ENCODE results near the gene CCDC68. TPM values are rescaled to one million over a fixed set of nuclear protein-coding genes. Genes with fewer than 3 reads are reported as not detected.

CCDC68 gene, protein sequence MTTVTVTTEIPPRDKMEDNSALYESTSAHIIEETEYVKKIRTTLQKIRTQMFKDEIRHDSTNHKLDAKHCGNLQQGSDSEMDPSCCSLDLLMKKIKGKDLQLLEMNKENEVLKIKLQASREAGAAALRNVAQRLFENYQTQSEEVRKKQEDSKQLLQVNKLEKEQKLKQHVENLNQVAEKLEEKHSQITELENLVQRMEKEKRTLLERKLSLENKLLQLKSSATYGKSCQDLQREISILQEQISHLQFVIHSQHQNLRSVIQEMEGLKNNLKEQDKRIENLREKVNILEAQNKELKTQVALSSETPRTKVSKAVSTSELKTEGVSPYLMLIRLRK
- 4.4 and 15.1 TPM in 2 replicates for total RNA-seq

GRCh38 chr18:54958704-54959625, at the start of gene CCDC68:
Gene CCDC68 (minus strand): TSS chr18:54959461. CDS start chr18:54942791, 16,670 bp downstream.

Other genes with a start within 250 kb of the CCDC68 start
- gene RAB27B, start 131.0 kb downstream of the CCDC68 start, total RNA-seq: 10.6 and 63.2 TPM in 2 replicates

Data from smooth muscle cell of the pulmonary artery (primary cell).